K562 (cell line): Measurements from ENCODE around the gene ZACN.

Source experiments
- CREM ChIP-seq: IDR thresholded peaks from 2 replicates; pipeline ENCODE4 v1.6.1; 2014; ENCODE audit warnings: antibody characterized with exemption, low read depth
- KAT8 ChIP-seq: fragments of 450-650 bp; IDR thresholded peaks from 2 replicates; pipeline ENCODE4 v1.6.1; 2016; ENCODE audit warnings: low read depth, mild to moderate bottlenecking
- L3MBTL2 ChIP-seq: fragments of 450-650 bp; IDR thresholded peaks from 2 replicates; pipeline ENCODE4 v1.6.1; 2016; ENCODE audit warnings: mild to moderate bottlenecking, moderate library complexity
- MAX ChIP-seq: sonication (generic); formaldehyde crosslinking; IDR thresholded peaks from 2 replicates; pipeline ENCODE4 v1.9.0; 2022; ENCODE audit warnings: mild to moderate bottlenecking, missing genetic modification reagents
- RCOR1 ChIP-seq, 2 experiments: IDR thresholded peaks; 2 replicates each; pipeline ENCODE4 v1.6.1; 2012; ENCODE audit warnings: low read depth in 2 of 2, low read length in 2 of 2, borderline replicate concordance in 1 of 2, improper control_type of control experiment in 1 of 2
- TRIM24 ChIP-seq, 2 experiments: fragments of 450-650 bp; IDR thresholded peaks; 2 replicates each; pipeline ENCODE4 v1.6.1; 2016
- TF ChIP-seq, protein P1 (sequence below), 3 experiments: IDR thresholded peaks in 2 of 3; conservative IDR thresholded peaks in 1 of 3; 2 replicates each; pipeline ENCODE4 v1.5.1; 2011 to 2012; ENCODE audit warnings: low read length in 3 of 3, mild to moderate bottlenecking in 3 of 3, control low read depth in 2 of 3, improper control_type of control experiment in 1 of 3, inconsistent platforms in 1 of 3, low read depth in 1 of 3, mixed read lengths in 1 of 3, moderate library complexity in 1 of 3; ENCODE audit not compliant: insufficient read depth in 2 of 3

GRCh38 chr17:76078860-76079534, at the start of gene ZACN:
- no peak for TF ChIP-seq CREM
- TF ChIP-seq MAX (CRISPR knock-in tag): no peak
- TF ChIP-seq TRIM24 (IDR thresholded peaks at IDR 0.05): no peak
- TF ChIP-seq KAT8: no peak
- TF ChIP-seq, protein P1, sequence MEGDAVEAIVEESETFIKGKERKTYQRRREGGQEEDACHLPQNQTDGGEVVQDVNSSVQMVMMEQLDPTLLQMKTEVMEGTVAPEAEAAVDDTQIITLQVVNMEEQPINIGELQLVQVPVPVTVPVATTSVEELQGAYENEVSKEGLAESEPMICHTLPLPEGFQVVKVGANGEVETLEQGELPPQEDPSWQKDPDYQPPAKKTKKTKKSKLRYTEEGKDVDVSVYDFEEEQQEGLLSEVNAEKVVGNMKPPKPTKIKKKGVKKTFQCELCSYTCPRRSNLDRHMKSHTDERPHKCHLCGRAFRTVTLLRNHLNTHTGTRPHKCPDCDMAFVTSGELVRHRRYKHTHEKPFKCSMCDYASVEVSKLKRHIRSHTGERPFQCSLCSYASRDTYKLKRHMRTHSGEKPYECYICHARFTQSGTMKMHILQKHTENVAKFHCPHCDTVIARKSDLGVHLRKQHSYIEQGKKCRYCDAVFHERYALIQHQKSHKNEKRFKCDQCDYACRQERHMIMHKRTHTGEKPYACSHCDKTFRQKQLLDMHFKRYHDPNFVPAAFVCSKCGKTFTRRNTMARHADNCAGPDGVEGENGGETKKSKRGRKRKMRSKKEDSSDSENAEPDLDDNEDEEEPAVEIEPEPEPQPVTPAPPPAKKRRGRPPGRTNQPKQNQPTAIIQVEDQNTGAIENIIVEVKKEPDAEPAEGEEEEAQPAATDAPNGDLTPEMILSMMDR (IDR thresholded peaks at IDR 0.05 in 2 of 3, conservative IDR thresholded peaks at IDR 0.05 in 1 of 3; ENCODE audit: insufficient read depth in 2 of 3, low read depth in 1 of 3, low read length in 3 of 3): no peak
- TF ChIP-seq L3MBTL2: no peak
- TF ChIP-seq RCOR1 (IDR thresholded peaks at IDR 0.05; ENCODE audit: borderline replicate concordance in 1 of 2, low read depth in 2 of 2, low read length in 2 of 2): no peak
